GM19035 (cell line): Measurements from ENCODE around the gene RPH3AL.
"Not testable (repeated sequence)": the region's sequence is repeated elsewhere in the genome, so short reads cannot be mapped to it uniquely, and the experiment has no call there.

Source experiments
- ATAC-seq: cut with Tn5 transposase; IDR thresholded peaks from one replicate; pipeline ENCODE4 v1.9.1; 2021; ENCODE audit not compliant: unreplicated experiment

Gene RPH3AL

GRCh38 chr17:283911-284675 lies 68.5 kb downstream of the RPH3AL start:
- ATAC-seq = no peak

- ATAC-seq = no peak
Observed at GRCh38 chr17:282912-283882, 69.4 kb downstream of the RPH3AL start.

GRCh38 chr17:282000-282911 lies 70.4 kb downstream of the RPH3AL start:
- no peak for ATAC-seq

- ATAC-seq = no peak
Observed at GRCh38 chr17:281365-281999, 71.1 kb downstream of the RPH3AL start.

- ATAC-seq = no peak
Observed at GRCh38 chr17:280901-281300, 71.7 kb downstream of the RPH3AL start.

- no peak for ATAC-seq
Observed at GRCh38 chr17:280216-280615, 72.4 kb downstream of the RPH3AL start.

GRCh38 chr17:279776-280175 lies 72.8 kb downstream of the RPH3AL start:
- no peak for ATAC-seq

GRCh38 chr17:279331-279730 lies 73.3 kb downstream of the RPH3AL start:
- ATAC-seq = no peak

- no peak for ATAC-seq
Observed at GRCh38 chr17:278676-279059, 73.9 kb downstream of the RPH3AL start.

GRCh38 chr17:278055-278675 lies 74.4 kb downstream of the RPH3AL start:
- ATAC-seq = no peak

- ATAC-seq = no peak
Observed at GRCh38 chr17:274902-275301, 77.7 kb downstream of the RPH3AL start.

- ATAC-seq = no peak
Observed at GRCh38 chr17:273981-274832, 78.4 kb downstream of the RPH3AL start.

- not testable (repeated sequence) for ATAC-seq
Observed at GRCh38 chr17:272856-273255, 79.8 kb downstream of the RPH3AL start.

GRCh38 chr17:271928-272623 lies 80.5 kb downstream of the RPH3AL start:
- ATAC-seq = not testable (repeated sequence)

GRCh38 chr17:269616-270514 lies 82.7 kb downstream of the RPH3AL start:
- no peak for ATAC-seq

GRCh38 chr17:266701-267667 lies 85.6 kb downstream of the RPH3AL start:
- no peak for ATAC-seq
